ENCODE measurements around the gene ASXL1.
A peak's percentile ranks its signal among the peaks of the same experiment; 100 is the strongest.
"Not testable (repeated sequence)": the region's sequence is repeated elsewhere in the genome, so short reads cannot be mapped to it uniquely, and the experiment has no call there.

Gene ASXL1

GRCh38 chr20:32455171-32455900 is 97.2 kb downstream of the ASXL1 start:
- DNase-seq = no peak

- DNase-seq = no peak
These were observed 98.0 kb downstream of the ASXL1 start for GRCh38 chr20:32455901-32456701.

- peak; percentile 45 for DNase-seq
These were observed 98.8 kb downstream of the ASXL1 start for GRCh38 chr20:32456869-32457478.

GRCh38 chr20:32457479-32457986 is 99.4 kb downstream of the ASXL1 start:
- no peak for DNase-seq

GRCh38 chr20:32458061-32458836 is 100.1 kb downstream of the ASXL1 start:
- DNase-seq = no peak

- no peak for DNase-seq
These were observed 100.7 kb downstream of the ASXL1 start for GRCh38 chr20:32458837-32459220.

GRCh38 chr20:32460231-32460630 is 102.1 kb downstream of the ASXL1 start:
- DNase-seq = no peak

GRCh38 chr20:32460683-32461320 is 102.7 kb downstream of the ASXL1 start:
- DNase-seq = no peak

GRCh38 chr20:32461836-32462600 is 103.9 kb downstream of the ASXL1 start:
- DNase-seq = no peak

GRCh38 chr20:32462900-32463641 is 104.9 kb downstream of the ASXL1 start:
- DNase-seq = no peak

- no peak for DNase-seq
These were observed 105.7 kb downstream of the ASXL1 start for GRCh38 chr20:32463642-32464400.

GRCh38 chr20:32464401-32465091 is 106.4 kb downstream of the ASXL1 start:
- no peak for DNase-seq

- no peak for DNase-seq
These were observed 107.2 kb downstream of the ASXL1 start for GRCh38 chr20:32465092-32465900.

GRCh38 chr20:32465901-32466675 is 108.0 kb downstream of the ASXL1 start:
- not testable (repeated sequence) for DNase-seq

- DNase-seq = no peak
These were observed 108.8 kb downstream of the ASXL1 start for GRCh38 chr20:32466739-32467505.

GRCh38 chr20:32467506-32468312 is 109.6 kb downstream of the ASXL1 start:
- no peak for DNase-seq

Measured in activated T-cell treated with anti-CD3 and anti-CD28 coated beads, Interleukin-2, amount 50 U/mL, for 1 hour (primary cell).